Measurements from ENCODE around the gene TP53TG5. TPM values are rescaled to one million over a fixed set of nuclear protein-coding genes. Genes with fewer than 3 reads are reported as not detected.

The TP53TG5 gene
- total and polyA plus RNA-seq, 2 experiments from 2014 or later, result not detected

DNA sequence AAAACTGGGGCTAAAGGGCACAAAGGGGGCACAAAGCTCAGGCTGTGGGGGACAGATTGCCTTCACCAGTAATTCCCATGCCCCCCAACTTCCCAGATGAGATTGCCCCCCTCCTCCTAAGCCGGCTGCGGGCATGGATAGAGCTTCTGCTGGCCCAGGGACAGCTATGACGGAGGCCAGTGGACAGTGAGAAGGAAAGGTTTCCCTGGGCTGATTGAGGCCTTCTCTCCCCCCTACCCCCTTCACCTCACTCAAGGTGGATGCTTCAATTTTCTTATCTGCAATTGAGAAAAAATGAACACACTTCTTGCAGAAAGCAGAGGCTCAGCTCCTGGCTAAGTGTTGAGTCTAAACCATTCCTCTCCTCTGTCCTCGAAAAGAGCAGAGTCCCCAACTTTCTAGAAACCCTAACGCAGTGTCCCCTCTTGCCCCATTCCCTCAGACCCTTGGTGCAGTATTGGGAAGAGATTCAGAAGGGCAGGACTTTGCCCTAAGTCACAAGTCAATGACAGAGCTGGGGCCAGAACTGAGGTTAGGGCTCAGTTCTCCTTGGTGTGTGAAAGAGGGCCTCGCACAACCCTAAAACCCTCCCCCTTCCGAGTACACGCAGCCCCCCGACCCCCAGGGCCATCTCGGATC, 30.7 kb downstream of the TP53TG5 start (continued):
- TF ChIP-seq, protein P1, sequence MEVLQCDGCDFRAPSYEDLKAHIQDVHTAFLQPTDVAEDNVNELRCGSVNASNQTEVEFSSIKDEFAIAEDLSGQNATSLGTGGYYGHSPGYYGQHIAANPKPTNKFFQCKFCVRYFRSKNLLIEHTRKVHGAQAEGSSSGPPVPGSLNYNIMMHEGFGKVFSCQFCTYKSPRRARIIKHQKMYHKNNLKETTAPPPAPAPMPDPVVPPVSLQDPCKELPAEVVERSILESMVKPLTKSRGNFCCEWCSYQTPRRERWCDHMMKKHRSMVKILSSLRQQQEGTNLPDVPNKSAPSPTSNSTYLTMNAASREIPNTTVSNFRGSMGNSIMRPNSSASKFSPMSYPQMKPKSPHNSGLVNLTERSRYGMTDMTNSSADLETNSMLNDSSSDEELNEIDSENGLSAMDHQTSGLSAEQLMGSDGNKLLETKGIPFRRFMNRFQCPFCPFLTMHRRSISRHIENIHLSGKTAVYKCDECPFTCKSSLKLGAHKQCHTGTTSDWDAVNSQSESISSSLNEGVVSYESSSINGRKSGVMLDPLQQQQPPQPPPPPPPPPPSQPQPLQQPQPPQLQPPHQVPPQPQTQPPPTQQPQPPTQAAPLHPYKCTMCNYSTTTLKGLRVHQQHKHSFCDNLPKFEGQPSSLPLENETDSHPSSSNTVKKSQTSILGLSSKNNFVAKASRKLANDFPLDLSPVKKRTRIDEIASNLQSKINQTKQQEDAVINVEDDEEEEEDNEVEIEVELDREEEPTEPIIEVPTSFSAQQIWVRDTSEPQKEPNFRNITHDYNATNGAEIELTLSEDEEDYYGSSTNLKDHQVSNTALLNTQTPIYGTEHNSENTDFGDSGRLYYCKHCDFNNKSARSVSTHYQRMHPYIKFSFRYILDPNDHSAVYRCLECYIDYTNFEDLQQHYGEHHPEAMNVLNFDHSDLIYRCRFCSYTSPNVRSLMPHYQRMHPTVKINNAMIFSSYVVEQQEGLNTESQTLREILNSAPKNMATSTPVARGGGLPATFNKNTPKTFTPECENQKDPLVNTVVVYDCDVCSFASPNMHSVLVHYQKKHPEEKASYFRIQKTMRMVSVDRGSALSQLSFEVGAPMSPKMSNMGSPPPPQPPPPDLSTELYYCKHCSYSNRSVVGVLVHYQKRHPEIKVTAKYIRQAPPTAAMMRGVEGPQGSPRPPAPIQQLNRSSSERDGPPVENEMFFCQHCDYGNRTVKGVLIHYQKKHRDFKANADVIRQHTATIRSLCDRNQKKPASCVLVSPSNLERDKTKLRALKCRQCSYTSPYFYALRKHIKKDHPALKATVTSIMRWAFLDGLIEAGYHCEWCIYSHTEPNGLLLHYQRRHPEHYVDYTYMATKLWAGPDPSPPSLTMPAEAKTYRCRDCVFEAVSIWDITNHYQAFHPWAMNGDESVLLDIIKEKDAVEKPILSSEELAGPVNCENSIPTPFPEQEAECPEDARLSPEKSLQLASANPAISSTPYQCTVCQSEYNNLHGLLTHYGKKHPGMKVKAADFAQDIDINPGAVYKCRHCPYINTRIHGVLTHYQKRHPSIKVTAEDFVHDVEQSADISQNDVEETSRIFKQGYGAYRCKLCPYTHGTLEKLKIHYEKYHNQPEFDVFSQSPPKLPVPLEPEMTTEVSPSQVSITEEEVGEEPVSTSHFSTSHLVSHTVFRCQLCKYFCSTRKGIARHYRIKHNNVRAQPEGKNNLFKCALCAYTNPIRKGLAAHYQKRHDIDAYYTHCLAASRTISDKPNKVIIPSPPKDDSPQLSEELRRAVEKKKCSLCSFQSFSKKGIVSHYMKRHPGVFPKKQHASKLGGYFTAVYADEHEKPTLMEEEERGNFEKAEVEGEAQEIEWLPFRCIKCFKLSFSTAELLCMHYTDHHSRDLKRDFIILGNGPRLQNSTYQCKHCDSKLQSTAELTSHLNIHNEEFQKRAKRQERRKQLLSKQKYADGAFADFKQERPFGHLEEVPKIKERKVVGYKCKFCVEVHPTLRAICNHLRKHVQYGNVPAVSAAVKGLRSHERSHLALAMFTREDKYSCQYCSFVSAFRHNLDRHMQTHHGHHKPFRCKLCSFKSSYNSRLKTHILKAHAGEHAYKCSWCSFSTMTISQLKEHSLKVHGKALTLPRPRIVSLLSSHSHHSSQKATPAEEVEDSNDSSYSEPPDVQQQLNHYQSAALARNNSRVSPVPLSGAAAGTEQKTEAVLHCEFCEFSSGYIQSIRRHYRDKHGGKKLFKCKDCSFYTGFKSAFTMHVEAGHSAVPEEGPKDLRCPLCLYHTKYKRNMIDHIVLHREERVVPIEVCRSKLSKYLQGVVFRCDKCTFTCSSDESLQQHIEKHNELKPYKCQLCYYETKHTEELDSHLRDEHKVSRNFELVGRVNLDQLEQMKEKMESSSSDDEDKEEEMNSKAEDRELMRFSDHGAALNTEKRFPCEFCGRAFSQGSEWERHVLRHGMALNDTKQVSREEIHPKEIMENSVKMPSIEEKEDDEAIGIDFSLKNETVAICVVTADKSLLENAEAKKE (CRISPR knock-in tag; IDR thresholded peaks at IDR 0.05), result no peak
- TF ChIP-seq EZH2phosphoT487 (IDR thresholded peaks at IDR 0.05; ENCODE audit: unreplicated experiment) (no peak), STAT1 (IDR thresholded peaks at IDR 0.05; ENCODE audit: unreplicated experiment) (no peak), JUNB (IDR thresholded peaks at IDR 0.05; ENCODE audit: unreplicated experiment) (no peak)

DNA sequence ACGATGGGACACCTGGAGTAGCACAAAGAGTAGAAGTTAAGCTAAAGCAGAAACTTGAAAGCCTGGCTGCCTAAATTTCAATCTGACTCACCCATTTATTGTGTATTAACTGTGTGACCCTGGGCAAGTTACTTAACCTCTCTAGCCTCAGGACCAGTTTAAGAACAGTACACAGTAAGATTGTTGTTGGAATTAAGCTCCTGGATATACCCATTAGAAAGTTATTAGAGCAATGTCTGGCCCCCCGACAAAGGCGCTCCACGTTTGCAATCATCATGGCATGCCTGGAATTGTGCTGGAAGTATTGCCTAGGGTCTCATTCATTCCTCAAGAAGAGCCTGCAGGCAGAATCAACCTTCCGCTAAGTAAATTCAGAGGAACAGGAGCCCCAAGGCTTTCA, 31.3 kb downstream of the TP53TG5 start:
- no peak overlapping the region for H3K27ac Mint-ChIP-seq
- peaks cover 58% of the 10 kb centered on the region for H3K4me1 Mint-ChIP-seq
- no peaks in the 10 kb centered on the region for H3K9me3 Mint-ChIP-seq
- Histone ChIP-seq H3F3A (replicated peaks; ENCODE audit: low read depth) (0 out of 2 replicates have a peak, but pooled peaks cover 5% of the 10 kb centered on the region), H2AFZ (no peak overlapping the region), H3K9me2 (ENCODE audit: insufficient read depth) (no peaks in the 10 kb centered on the region), H3K4me1 (ENCODE audit: insufficient read depth) (peaks cover 58% of the 10 kb centered on the region), H3K36me3 (ENCODE audit: insufficient read depth) (no peaks in the 10 kb centered on the region), H3K4me3 (peak overlapping the region; percentile 92), H3K27ac (ENCODE audit: low read depth) (no peak overlapping the region), H3K79me2 (replicated peaks; ENCODE audit: insufficient read depth) (peaks cover 55% of the 10 kb centered on the region), H3K4me2 (peak overlapping the region; percentile 98), H4K20me1 (replicated peaks; ENCODE audit: insufficient read depth) (no peaks in the 10 kb centered on the region), H3K27me3 (ENCODE audit: insufficient read depth) (peaks cover 9% of the 10 kb centered on the region; the same call in 1 of the 2 replicates)
- peak overlapping the region; percentile 91 for H3K4me3 Mint-ChIP-seq
- peaks cover 13% of the 10 kb centered on the region for H3K27me3 Mint-ChIP-seq (ENCODE audit: insufficient read depth, low read depth, poor library complexity)
- H3K36me3 Mint-ChIP-seq (ENCODE audit: low read depth), result no peaks in the 10 kb centered on the region
- DNase-seq (ENCODE audit: low spot score) (no peak), ATAC-seq (no peak)
- TF ChIP-seq, protein P2, sequence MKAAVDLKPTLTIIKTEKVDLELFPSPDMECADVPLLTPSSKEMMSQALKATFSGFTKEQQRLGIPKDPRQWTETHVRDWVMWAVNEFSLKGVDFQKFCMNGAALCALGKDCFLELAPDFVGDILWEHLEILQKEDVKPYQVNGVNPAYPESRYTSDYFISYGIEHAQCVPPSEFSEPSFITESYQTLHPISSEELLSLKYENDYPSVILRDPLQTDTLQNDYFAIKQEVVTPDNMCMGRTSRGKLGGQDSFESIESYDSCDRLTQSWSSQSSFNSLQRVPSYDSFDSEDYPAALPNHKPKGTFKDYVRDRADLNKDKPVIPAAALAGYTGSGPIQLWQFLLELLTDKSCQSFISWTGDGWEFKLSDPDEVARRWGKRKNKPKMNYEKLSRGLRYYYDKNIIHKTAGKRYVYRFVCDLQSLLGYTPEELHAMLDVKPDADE (IDR thresholded peaks at IDR 0.05), result no peak
- TF ChIP-seq CREB1 (CRISPR knock-in tag; IDR thresholded peaks at IDR 0.05; ENCODE audit: low read depth), result no peak
- no peak for TF ChIP-seq EZH2 (IDR thresholded peaks at IDR 0.05; ENCODE audit: low read depth, unreplicated experiment)
- TF ChIP-seq, protein P3, sequence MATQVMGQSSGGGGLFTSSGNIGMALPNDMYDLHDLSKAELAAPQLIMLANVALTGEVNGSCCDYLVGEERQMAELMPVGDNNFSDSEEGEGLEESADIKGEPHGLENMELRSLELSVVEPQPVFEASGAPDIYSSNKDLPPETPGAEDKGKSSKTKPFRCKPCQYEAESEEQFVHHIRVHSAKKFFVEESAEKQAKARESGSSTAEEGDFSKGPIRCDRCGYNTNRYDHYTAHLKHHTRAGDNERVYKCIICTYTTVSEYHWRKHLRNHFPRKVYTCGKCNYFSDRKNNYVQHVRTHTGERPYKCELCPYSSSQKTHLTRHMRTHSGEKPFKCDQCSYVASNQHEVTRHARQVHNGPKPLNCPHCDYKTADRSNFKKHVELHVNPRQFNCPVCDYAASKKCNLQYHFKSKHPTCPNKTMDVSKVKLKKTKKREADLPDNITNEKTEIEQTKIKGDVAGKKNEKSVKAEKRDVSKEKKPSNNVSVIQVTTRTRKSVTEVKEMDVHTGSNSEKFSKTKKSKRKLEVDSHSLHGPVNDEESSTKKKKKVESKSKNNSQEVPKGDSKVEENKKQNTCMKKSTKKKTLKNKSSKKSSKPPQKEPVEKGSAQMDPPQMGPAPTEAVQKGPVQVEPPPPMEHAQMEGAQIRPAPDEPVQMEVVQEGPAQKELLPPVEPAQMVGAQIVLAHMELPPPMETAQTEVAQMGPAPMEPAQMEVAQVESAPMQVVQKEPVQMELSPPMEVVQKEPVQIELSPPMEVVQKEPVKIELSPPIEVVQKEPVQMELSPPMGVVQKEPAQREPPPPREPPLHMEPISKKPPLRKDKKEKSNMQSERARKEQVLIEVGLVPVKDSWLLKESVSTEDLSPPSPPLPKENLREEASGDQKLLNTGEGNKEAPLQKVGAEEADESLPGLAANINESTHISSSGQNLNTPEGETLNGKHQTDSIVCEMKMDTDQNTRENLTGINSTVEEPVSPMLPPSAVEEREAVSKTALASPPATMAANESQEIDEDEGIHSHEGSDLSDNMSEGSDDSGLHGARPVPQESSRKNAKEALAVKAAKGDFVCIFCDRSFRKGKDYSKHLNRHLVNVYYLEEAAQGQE (IDR thresholded peaks at IDR 0.05; ENCODE audit: unreplicated experiment), result no peak
- no peak for TF ChIP-seq STAT1 (IDR thresholded peaks at IDR 0.05; ENCODE audit: unreplicated experiment)
- TF ChIP-seq ZNF331 (CRISPR knock-in tag; IDR thresholded peaks at IDR 0.05; ENCODE audit: low read depth), result no peak
- TF ChIP-seq JUNB (IDR thresholded peaks at IDR 0.05; ENCODE audit: unreplicated experiment), result no peak
- TF ChIP-seq NANOG (IDR thresholded peaks at IDR 0.05; ENCODE audit: borderline replicate concordance), result no peak
- TF ChIP-seq ZNF114 (CRISPR knock-in tag; IDR thresholded peaks at IDR 0.05), result no peak

All from GM23338 (cell line).